ENCODE measurements around the gene VTA1. TPM values are rescaled to one million over a fixed set of nuclear protein-coding genes. Genes with fewer than 3 reads are reported as not detected.

Gene VTA1
- total RNA-seq, 1 donor from 2014 or later = 37.1 TPM

GRCh38 chr6:142195862-142196541 lies 48.9 kb downstream of the VTA1 start:
- no peak overlapping the region for H3K4me3 ChIP-seq (ENCODE audit: low read depth, low read length)
- TF ChIP-seq, protein P1, sequence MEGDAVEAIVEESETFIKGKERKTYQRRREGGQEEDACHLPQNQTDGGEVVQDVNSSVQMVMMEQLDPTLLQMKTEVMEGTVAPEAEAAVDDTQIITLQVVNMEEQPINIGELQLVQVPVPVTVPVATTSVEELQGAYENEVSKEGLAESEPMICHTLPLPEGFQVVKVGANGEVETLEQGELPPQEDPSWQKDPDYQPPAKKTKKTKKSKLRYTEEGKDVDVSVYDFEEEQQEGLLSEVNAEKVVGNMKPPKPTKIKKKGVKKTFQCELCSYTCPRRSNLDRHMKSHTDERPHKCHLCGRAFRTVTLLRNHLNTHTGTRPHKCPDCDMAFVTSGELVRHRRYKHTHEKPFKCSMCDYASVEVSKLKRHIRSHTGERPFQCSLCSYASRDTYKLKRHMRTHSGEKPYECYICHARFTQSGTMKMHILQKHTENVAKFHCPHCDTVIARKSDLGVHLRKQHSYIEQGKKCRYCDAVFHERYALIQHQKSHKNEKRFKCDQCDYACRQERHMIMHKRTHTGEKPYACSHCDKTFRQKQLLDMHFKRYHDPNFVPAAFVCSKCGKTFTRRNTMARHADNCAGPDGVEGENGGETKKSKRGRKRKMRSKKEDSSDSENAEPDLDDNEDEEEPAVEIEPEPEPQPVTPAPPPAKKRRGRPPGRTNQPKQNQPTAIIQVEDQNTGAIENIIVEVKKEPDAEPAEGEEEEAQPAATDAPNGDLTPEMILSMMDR (IDR thresholded peaks at IDR 0.05; ENCODE audit: insufficient read depth, low read length, severe bottlenecking) = no peak
- no peaks in the 10 kb centered on the region for H3K27me3 ChIP-seq (ENCODE audit: control insufficient read depth, insufficient read depth, low read length)
- FAIRE-seq = no peak
- peak; percentile 65 for DNase-seq (ENCODE audit: low read depth)
- H3K36me3 ChIP-seq (ENCODE audit: control insufficient read depth, insufficient read depth, low read length) = no peaks in the 10 kb centered on the region

DNA sequence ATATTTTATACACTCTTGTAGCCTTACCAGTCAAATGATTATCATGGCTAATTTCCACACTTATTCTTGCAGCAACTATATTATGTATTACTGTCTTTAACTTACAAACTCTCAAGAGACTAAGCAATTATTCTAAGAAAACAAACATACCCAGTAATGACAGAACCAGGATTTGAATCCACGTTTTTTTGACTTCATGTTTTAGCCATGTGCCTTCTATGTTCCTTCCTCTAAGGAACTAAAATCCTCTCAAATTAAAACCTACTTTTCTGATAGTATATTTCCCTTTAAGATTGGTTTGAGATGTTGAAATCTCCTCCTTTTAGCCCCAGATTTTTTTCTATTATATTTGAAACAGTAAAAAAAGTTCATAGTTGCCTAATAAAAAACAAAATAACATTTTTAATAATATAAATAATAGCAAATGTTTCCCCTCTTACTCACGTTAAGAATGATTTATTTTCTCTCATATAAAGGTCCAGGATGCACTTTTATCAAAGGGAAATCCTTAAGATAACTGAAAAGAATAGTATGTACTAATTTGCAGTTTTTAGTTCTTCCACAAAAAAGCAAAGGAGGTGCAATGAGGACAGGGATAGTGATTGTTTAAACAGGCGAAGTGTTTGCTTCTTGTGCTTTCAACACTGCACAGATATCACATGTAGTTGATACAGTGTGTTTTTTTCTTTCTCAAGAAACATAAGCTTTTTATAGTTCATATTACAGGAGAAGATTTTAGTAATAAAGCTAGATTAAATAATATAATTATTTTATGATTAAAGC lies 54.0 kb downstream of the VTA1 start:
- Histone ChIP-seq H3K36me3 (ENCODE audit: control insufficient read depth, insufficient read depth, low read length) (no peaks in the 10 kb centered on the region), H3K27me3 (ENCODE audit: control insufficient read depth, insufficient read depth, low read length) (no peaks in the 10 kb centered on the region), H3K4me3 (ENCODE audit: low read depth, low read length) (no peak overlapping the region)
- TF ChIP-seq, protein P1 (IDR thresholded peaks at IDR 0.05; ENCODE audit: insufficient read depth, low read length, severe bottlenecking) = no peak
- DNase-seq (ENCODE audit: low read depth) = no peak
- no peak for FAIRE-seq

DNA sequence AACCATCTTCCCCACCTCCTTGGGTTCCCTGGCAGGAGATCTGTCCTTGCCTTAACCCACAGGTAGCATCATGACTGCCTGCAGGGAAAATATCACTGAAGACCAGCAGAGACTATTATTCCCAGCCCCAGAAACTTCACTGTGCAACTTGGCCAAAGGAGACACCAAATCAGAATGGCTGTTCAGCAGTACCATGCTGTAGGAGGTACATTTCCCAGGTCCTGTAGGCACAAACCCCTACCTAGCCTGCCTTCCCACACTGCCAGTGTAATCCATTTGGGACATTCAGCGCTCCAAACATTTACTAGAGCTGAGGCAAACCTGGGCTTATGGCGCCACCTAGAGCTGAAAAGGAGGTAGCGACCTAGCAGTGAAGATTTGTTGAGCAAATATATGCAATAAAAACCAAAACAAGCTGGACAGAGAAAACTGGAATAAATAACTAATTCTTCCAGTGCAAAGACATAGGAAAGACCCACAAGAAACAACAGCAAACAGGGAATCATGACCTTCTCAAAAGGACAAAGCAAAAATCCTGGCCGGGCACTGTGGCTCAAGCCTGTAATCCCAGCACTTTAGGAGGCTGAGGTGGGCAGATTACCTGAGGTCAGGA lies 60.3 kb downstream of the VTA1 start:
- Histone ChIP-seq H3K4me3 (ENCODE audit: low read depth, low read length) (no peak overlapping the region), H3K36me3 (ENCODE audit: control insufficient read depth, insufficient read depth, low read length) (no peaks in the 10 kb centered on the region), H3K27me3 (ENCODE audit: control insufficient read depth, insufficient read depth, low read length) (no peaks in the 10 kb centered on the region)
- peak; percentile 44 for DNase-seq (ENCODE audit: low read depth)
- TF ChIP-seq, protein P1 (IDR thresholded peaks at IDR 0.05; ENCODE audit: insufficient read depth, low read length, severe bottlenecking) = peak; percentile 72
- FAIRE-seq = peak; percentile 91

GRCh38 chr6:142210606-142211005 lies 63.5 kb downstream of the VTA1 start:
- DNase-seq (ENCODE audit: low read depth) (no peak), FAIRE-seq (no peak)
- no peak overlapping the region for H3K4me3 ChIP-seq (ENCODE audit: low read depth, low read length)
- TF ChIP-seq, protein P1 (IDR thresholded peaks at IDR 0.05; ENCODE audit: insufficient read depth, low read length, severe bottlenecking) = no peak
- no peaks in the 10 kb centered on the region for H3K27me3 ChIP-seq (ENCODE audit: control insufficient read depth, insufficient read depth, low read length)
- H3K36me3 ChIP-seq (ENCODE audit: control insufficient read depth, insufficient read depth, low read length) = peaks cover 5% of the 10 kb centered on the region

GRCh38 chr6:142213402-142213801 lies 66.3 kb downstream of the VTA1 start:
- FAIRE-seq (peak; percentile 7), DNase-seq (ENCODE audit: low read depth) (no peak)
- peaks cover 5% of the 10 kb centered on the region for H3K36me3 ChIP-seq (ENCODE audit: control insufficient read depth, insufficient read depth, low read length)
- H3K4me3 ChIP-seq (ENCODE audit: low read depth, low read length) = no peak overlapping the region
- H3K27me3 ChIP-seq (ENCODE audit: control insufficient read depth, insufficient read depth, low read length) = no peaks in the 10 kb centered on the region
- TF ChIP-seq, protein P1 (IDR thresholded peaks at IDR 0.05; ENCODE audit: insufficient read depth, low read length, severe bottlenecking) = no peak

Measured in bronchial epithelial cell (primary cell).